Measurements from ENCODE around the gene GGT6.

DNA sequence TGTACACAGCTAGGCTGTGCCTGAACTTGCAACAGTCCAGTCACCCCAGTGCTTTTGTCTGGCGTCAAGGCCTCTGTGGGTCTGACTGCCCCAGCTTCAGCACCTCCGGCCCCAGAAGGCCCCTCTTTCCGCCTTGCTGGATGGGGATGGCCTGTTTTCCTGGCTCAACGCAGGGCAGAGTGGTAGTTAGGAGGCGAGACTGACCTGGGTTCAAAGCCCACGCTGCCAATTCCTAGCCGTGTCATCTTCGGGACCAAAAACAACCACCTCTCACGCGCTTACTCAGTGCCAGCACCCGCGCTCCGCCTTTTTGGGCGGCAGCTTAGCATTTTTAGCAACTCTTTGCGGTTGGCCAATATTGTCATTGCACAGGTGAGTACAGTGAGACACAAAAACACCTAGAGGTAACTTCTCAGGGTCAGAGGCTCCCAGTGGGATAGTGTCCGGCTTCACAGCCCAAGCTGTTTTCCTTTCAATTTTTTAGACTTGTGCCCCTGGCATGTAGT, 9.8 kb downstream of the GGT6 start:
- TF ChIP-seq ZNF174 (tag by site-specific recombination; IDR thresholded peaks at IDR 0.05): no peak
- no peak for TF ChIP-seq ZBTB21 (tag by site-specific recombination; IDR thresholded peaks at IDR 0.05)
- TF ChIP-seq, protein P1, sequence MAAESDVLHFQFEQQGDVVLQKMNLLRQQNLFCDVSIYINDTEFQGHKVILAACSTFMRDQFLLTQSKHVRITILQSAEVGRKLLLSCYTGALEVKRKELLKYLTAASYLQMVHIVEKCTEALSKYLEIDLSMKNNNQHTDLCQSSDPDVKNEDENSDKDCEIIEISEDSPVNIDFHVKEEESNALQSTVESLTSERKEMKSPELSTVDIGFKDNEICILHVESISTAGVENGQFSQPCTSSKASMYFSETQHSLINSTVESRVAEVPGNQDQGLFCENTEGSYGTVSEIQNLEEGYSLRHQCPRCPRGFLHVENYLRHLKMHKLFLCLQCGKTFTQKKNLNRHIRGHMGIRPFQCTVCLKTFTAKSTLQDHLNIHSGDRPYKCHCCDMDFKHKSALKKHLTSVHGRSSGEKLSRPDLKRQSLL (tag by site-specific recombination; IDR thresholded peaks at IDR 0.05): no peak
- TF ChIP-seq, protein P2, sequence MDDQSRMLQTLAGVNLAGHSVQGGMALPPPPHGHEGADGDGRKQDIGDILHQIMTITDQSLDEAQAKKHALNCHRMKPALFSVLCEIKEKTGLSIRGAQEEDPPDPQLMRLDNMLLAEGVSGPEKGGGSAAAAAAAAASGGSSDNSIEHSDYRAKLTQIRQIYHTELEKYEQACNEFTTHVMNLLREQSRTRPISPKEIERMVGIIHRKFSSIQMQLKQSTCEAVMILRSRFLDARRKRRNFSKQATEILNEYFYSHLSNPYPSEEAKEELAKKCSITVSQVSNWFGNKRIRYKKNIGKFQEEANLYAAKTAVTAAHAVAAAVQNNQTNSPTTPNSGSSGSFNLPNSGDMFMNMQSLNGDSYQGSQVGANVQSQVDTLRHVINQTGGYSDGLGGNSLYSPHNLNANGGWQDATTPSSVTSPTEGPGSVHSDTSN (CRISPR knock-in tag; IDR thresholded peaks at IDR 0.05): no peak
- TF ChIP-seq, protein P3, sequence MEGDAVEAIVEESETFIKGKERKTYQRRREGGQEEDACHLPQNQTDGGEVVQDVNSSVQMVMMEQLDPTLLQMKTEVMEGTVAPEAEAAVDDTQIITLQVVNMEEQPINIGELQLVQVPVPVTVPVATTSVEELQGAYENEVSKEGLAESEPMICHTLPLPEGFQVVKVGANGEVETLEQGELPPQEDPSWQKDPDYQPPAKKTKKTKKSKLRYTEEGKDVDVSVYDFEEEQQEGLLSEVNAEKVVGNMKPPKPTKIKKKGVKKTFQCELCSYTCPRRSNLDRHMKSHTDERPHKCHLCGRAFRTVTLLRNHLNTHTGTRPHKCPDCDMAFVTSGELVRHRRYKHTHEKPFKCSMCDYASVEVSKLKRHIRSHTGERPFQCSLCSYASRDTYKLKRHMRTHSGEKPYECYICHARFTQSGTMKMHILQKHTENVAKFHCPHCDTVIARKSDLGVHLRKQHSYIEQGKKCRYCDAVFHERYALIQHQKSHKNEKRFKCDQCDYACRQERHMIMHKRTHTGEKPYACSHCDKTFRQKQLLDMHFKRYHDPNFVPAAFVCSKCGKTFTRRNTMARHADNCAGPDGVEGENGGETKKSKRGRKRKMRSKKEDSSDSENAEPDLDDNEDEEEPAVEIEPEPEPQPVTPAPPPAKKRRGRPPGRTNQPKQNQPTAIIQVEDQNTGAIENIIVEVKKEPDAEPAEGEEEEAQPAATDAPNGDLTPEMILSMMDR (tag by site-specific recombination; IDR thresholded peaks at IDR 0.05): no peak
- TF ChIP-seq, protein P4, sequence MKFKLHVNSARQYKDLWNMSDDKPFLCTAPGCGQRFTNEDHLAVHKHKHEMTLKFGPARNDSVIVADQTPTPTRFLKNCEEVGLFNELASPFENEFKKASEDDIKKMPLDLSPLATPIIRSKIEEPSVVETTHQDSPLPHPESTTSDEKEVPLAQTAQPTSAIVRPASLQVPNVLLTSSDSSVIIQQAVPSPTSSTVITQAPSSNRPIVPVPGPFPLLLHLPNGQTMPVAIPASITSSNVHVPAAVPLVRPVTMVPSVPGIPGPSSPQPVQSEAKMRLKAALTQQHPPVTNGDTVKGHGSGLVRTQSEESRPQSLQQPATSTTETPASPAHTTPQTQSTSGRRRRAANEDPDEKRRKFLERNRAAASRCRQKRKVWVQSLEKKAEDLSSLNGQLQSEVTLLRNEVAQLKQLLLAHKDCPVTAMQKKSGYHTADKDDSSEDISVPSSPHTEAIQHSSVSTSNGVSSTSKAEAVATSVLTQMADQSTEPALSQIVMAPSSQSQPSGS (tag by site-specific recombination; IDR thresholded peaks at IDR 0.05; ENCODE audit: low read depth): no peak
- TF ChIP-seq ZNF121 (tag by site-specific recombination; IDR thresholded peaks at IDR 0.05): no peak
- TF ChIP-seq ZNF792 (tag by site-specific recombination; IDR thresholded peaks at IDR 0.05): no peak
- TF ChIP-seq ZNF707 (tag by site-specific recombination; IDR thresholded peaks at IDR 0.05): no peak
- TF ChIP-seq ZNF23 (tag by site-specific recombination; IDR thresholded peaks at IDR 0.05; ENCODE audit: borderline replicate concordance): no peak
- TF ChIP-seq ZNF561 (tag by site-specific recombination; IDR thresholded peaks at IDR 0.05; ENCODE audit: borderline replicate concordance): no peak

Data from HEK293 (cell line).